WI38 (cell line): ENCODE results near the gene NCK2.

Source experiments
- H3K4me3 ChIP-seq: 2 replicates; pipeline ENCODE4 v1.5.1; 2011; ENCODE audit warnings: low read depth, mild to moderate bottlenecking, control low read depth, low read length
- TF ChIP-seq, protein P1 (sequence below): IDR thresholded peaks from 2 replicates; pipeline ENCODE4 v1.5.1; 2012; ENCODE audit warnings: low read depth, mild to moderate bottlenecking, control low read depth, low read length

NCK2 gene

GRCh38 chr2:105909215-105909614, 164.5 kb downstream of the NCK2 start:
- TF ChIP-seq, protein P1, sequence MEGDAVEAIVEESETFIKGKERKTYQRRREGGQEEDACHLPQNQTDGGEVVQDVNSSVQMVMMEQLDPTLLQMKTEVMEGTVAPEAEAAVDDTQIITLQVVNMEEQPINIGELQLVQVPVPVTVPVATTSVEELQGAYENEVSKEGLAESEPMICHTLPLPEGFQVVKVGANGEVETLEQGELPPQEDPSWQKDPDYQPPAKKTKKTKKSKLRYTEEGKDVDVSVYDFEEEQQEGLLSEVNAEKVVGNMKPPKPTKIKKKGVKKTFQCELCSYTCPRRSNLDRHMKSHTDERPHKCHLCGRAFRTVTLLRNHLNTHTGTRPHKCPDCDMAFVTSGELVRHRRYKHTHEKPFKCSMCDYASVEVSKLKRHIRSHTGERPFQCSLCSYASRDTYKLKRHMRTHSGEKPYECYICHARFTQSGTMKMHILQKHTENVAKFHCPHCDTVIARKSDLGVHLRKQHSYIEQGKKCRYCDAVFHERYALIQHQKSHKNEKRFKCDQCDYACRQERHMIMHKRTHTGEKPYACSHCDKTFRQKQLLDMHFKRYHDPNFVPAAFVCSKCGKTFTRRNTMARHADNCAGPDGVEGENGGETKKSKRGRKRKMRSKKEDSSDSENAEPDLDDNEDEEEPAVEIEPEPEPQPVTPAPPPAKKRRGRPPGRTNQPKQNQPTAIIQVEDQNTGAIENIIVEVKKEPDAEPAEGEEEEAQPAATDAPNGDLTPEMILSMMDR, result no peak
- no peak overlapping the region for H3K4me3 ChIP-seq

DNA sequence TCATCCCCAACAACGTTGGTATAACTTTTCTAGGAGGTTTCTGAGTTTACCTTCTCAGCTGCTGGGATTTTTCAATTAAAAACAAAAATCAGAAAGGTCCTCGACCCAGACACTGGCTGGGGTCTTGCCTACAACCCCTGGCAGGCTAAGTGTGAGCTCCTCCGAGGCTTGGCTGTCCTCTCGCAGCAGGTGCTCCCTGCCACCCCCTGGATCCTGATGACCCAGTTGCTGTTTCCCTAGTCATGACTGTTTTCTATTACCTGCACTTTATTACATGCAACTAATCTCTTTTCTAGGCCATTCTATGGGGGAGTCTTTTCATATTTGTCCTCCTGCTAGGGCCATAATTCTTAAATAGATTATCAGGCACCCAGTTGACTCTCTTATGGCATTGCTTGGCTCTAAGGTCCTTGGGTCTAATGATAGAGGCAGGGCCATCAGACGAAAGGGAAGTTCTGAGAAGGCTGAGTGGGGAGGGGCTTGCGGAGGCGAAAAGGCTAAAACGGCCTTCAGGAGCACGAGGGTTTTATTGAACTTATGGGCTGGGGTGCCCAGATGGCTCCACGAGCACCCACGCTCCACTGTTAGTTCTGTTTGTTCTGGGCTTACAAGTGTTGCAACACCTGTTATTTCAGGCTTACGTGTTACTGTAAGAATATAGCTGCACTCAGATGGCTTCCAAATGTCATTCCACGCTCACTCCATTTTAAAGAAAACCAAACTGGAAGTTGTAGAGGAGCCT, 166.0 kb downstream of the NCK2 start:
- no peak overlapping the region for H3K4me3 ChIP-seq
- TF ChIP-seq, protein P1, result no peak

DNA sequence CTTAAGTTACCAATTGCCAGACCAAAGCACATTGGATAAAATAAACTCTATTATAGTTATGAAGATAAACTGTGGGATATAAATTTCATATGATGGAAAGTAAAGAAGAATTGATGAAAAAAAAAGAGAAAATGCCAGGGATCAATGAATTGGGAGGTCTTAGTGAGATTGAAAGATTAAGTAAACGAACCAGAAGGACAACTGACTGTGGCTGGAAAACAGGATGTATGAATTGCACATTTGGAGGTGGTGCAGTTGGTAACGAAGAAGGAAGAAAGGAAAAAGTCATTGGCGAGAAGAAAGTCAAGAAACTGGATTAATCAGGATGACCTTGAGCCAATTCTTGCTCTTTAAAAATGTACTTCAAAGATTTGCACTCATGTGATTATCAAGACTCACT, 166.7 kb downstream of the NCK2 start:
- H3K4me3 ChIP-seq, result no peak overlapping the region
- TF ChIP-seq, protein P1, result no peak

GRCh38 chr2:105912081-105912480, 167.4 kb downstream of the NCK2 start:
- TF ChIP-seq, protein P1, result no peak
- no peak overlapping the region for H3K4me3 ChIP-seq

DNA sequence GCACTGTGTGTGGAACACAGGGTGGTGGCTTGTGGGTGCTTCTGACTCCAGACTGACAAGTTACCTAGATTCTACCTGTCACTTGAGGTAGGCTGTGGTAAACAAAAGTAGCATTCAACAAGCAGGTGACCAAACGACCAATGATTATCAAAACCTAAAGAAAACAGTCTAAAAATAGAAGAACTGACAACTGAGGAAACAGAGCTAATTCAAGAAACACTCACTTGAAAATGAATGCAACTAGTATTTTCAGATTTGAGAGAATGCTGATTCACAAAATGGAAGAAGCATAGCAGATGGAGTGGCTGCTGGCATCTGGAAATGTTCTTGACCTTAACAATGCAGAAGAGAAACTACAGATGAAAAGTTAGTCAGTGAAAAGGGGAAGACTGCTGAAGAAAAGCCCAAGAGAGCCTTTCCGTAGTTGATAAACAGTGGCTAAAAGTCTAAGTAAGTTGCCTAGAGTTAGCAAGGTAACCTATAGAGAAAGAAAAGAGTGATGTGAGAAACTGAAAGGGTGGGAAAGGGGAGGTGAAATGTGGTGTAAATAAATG, 170.4 kb downstream of the NCK2 start:
- TF ChIP-seq, protein P1, result no peak
- H3K4me3 ChIP-seq, result no peak overlapping the region

DNA sequence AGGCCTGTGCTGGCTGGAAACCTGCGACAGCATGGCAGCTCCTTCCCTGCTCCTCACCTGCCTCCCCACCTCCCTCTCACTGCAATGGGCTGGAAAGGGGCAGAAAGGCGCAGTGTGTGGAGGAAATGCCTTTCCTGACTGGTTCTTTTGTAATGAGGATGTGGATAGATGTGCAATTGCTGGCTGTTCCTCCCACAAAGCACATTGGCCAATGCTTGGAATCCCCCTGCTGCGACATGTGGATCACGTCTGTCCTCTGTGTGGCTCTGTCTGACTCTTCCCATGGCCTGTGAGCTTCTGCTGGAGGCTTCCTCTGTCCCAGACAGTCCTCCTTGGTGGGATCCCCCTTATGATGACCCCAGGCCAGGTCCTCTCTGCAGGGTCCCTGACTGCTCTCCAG, 172.5 kb downstream of the NCK2 start:
- TF ChIP-seq, protein P1, result no peak
- no peak overlapping the region for H3K4me3 ChIP-seq

- H3K4me3 ChIP-seq, result no peak overlapping the region
- TF ChIP-seq, protein P1, result no peak
Observed at GRCh38 chr2:105917688-105918087, 173.0 kb downstream of the NCK2 start.
